Prostate gland (tissue), 2 donors: ENCODE results near the gene GKN2. TPM values are rescaled to one million over a fixed set of nuclear protein-coding genes. Genes with fewer than 3 reads are reported as not detected.

Source experiments
- DNase-seq: peaks from one replicate; pipeline ENCODE4 v3.0.0-alpha.2; 2019; ENCODE audit warnings: low spot score
- H3K27ac ChIP-seq, 2 donors: fragments of 200-600 bp; sonication (generic); 2 replicates each; pipeline ENCODE4 v1.5.1; 2017 to 2019
- H3K27me3 ChIP-seq: fragments of 200-600 bp; sonication (generic); replicated peaks from 2 replicates; pipeline ENCODE4 v1.5.1; 2019; ENCODE audit not compliant: insufficient read depth
- H3K36me3 ChIP-seq, 2 donors: fragments of 200-600 bp; sonication (generic); 1 replicate in 1 of 2; 2 replicates in 1 of 2; pipeline versions ENCODE4 v1.5.1 to v1.8.1; 2017 to 2019
- H3K4me1 ChIP-seq: fragments of 200-600 bp; sonication (generic); replicated peaks from 2 replicates; pipeline ENCODE4 v1.5.1; 2019
- H3K4me3 ChIP-seq, 2 donors: fragments of 200-600 bp; sonication (generic); 2 replicates each; pipeline ENCODE4 v1.5.1; 2017 to 2019
- H3K9me3 ChIP-seq: fragments of 200-600 bp; sonication (generic); 2 replicates; pipeline ENCODE4 v1.5.1; 2017
- CTCF ChIP-seq, 4 experiments: fragments of 200-600 bp in 2 of 4; fragments of 450-650 bp in 2 of 4; sonication (generic) in 2 of 4; IDR thresholded peaks; 1 replicate in 3 of 4; 2 replicates in 1 of 4; pipeline ENCODE4 v1.5.1; 2016 to 2019; ENCODE audit warnings: antibody characterized with exemption in 4 of 4, mild to moderate bottlenecking in 2 of 4, moderate library complexity in 2 of 4
- POLR2A ChIP-seq: fragments of 450-650 bp; IDR thresholded peaks from one replicate; pipeline ENCODE4 v1.6.1; 2016; ENCODE audit warnings: antibody characterized with exemption, mild to moderate bottlenecking
- POLR2AphosphoS5 ChIP-seq: sonication (generic); formaldehyde crosslinking; IDR thresholded peaks from one replicate; pipeline ENCODE4 v1.6.1; 2017; ENCODE audit warnings: antibody characterized with exemption
- WGBS: methylation state at CpG from one replicate; pipeline ENCODE4 v1.1.5; 2018; 5-methylcytosine and 5-hydroxymethylcytosine counted together
- intact Hi-C: fragments of 100-400 bp; cut with DNase I; formaldehyde crosslinking; loops from one replicate; pipeline ENCODE4 v1.14.2; 2022
- total RNA-seq, 2 donors: library from RNA; depleted of rRNA; stranded (reverse); fragments of >200 nt; gene quantifications; one replicate each; pipeline ENCODE4 v1.1.0, GENCODE V29; 2016

Gene GKN2
- not detected for total RNA-seq

- Histone ChIP-seq H3K4me3 (no peak within 1 kb of the TSS), H3K36me3 (no peaks in the 10 kb centered on the region), H3K27me3 (no peaks in the 10 kb centered on the region), H3K27ac (no peak within 1 kb of the TSS), H3K9me3 (no peaks in the 10 kb centered on the region), H3K4me1 (no peaks in the 10 kb centered on the region)
- intact Hi-C loops, result no loop called here
- DNase-seq, result no peak
- no peak for TF ChIP-seq POLR2AphosphoS5
- no peak for TF ChIP-seq CTCF (IDR thresholded peaks at IDR 0.05)
- no peak for TF ChIP-seq POLR2A
- WGBS, result 71% methylated on average over 4 of the region's 4 CpGs
Observed at GRCh38 chr2:68952887-68953521, at the start of gene GKN2. Gene GKN2 (minus strand): TSS chr2:68952893. CDS start chr2:68952861, 32 bp downstream.

- DNase-seq, result no peak
- Histone ChIP-seq H3K27me3 (no peaks in the 10 kb centered on the region), H3K4me1 (no peaks in the 10 kb centered on the region), H3K27ac (no peak overlapping the region), H3K9me3 (no peaks in the 10 kb centered on the region), H3K36me3 (no peaks in the 10 kb centered on the region), H3K4me3 (no peak overlapping the region)
- TF ChIP-seq CTCF (IDR thresholded peaks at IDR 0.05) (no peak), POLR2AphosphoS5 (no peak), POLR2A (no peak)
- intact Hi-C loops, result no loop called here
Observed at GRCh38 chr2:69001879-69002278, 49.2 kb upstream of the GKN2 start.

- intact Hi-C loops, result no loop called here
- no peaks in the 10 kb centered on the region for H3K27me3 ChIP-seq
- no peak for DNase-seq
- no peak overlapping the region for H3K4me3 ChIP-seq
- H3K27ac ChIP-seq, result no peak overlapping the region
- H3K36me3 ChIP-seq, result no peaks in the 10 kb centered on the region
- TF ChIP-seq POLR2A (no peak), CTCF (IDR thresholded peaks at IDR 0.05) (no peak), POLR2AphosphoS5 (no peak)
- no peaks in the 10 kb centered on the region for H3K4me1 ChIP-seq
- no peaks in the 10 kb centered on the region for H3K9me3 ChIP-seq
Observed at GRCh38 chr2:68997401-68997800, 44.7 kb upstream of the GKN2 start.

- no peak for DNase-seq
- no peaks in the 10 kb centered on the region for H3K4me1 ChIP-seq
- no peak overlapping the region for H3K4me3 ChIP-seq
- intact Hi-C loops, result no loop called here
- H3K36me3 ChIP-seq, result no peaks in the 10 kb centered on the region
- no peaks in the 10 kb centered on the region for H3K27me3 ChIP-seq
- TF ChIP-seq POLR2AphosphoS5 (no peak), POLR2A (no peak), CTCF (IDR thresholded peaks at IDR 0.05) (no peak)
- H3K9me3 ChIP-seq, result no peaks in the 10 kb centered on the region
- WGBS, result 42% methylated on average over 3 of the region's 3 CpGs
- no peak overlapping the region for H3K27ac ChIP-seq
Observed at GRCh38 chr2:68995916-68996315, 43.2 kb upstream of the GKN2 start.

- WGBS, result 78% methylated on average over 4 of the region's 4 CpGs
- no peak for DNase-seq
- Histone ChIP-seq H3K36me3 (no peaks in the 10 kb centered on the region), H3K4me3 (no peak overlapping the region), H3K27me3 (no peaks in the 10 kb centered on the region), H3K9me3 (no peaks in the 10 kb centered on the region), H3K27ac (no peak overlapping the region), H3K4me1 (no peaks in the 10 kb centered on the region)
- intact Hi-C loops, result no loop called here
- no peak for TF ChIP-seq CTCF (IDR thresholded peaks at IDR 0.05)
- no peak for TF ChIP-seq POLR2A
- TF ChIP-seq POLR2AphosphoS5, result no peak
Observed at GRCh38 chr2:68994864-68995263, 42.2 kb upstream of the GKN2 start.
